Cardiac fibroblast (primary cell): ENCODE measurements around the gene NCOR2.
A peak's percentile ranks its signal among the peaks of the same experiment; 100 is the strongest.

Source experiments
- DNase-seq, 2 donors: peaks; one replicate each; pipeline versions ENCODE4 v3.0.0 to v3.0.0-alpha.2; 2010; ENCODE audit warnings: low read depth in 2 of 2
- H3K4me3 ChIP-seq, 2 donors: replicated peaks in 1 of 2; 1 replicate in 1 of 2; 2 replicates in 1 of 2; pipeline ENCODE4 v1.5.1; 2011; ENCODE audit warnings: low read depth in 2 of 2, low read length in 2 of 2, mild to moderate bottlenecking in 2 of 2, moderate library complexity in 1 of 2
- CTCF ChIP-seq: IDR thresholded peaks from one replicate; pipeline ENCODE4 v1.5.1; 2011; ENCODE audit warnings: low read depth, mild to moderate bottlenecking, low read length, inconsistent platforms

NCOR2 gene

GRCh38 chr12:124544311-124544970 lies 23.0 kb downstream of the NCOR2 start:
- no peak for DNase-seq
- no peak for TF ChIP-seq CTCF
- no peak overlapping the region for H3K4me3 ChIP-seq

GRCh38 chr12:124543590-124544310 lies 23.7 kb downstream of the NCOR2 start:
- no peak for DNase-seq
- TF ChIP-seq CTCF: no peak
- no peak overlapping the region for H3K4me3 ChIP-seq

- no peak for TF ChIP-seq CTCF
- no peak overlapping the region for H3K4me3 ChIP-seq
- DNase-seq: peak in 1 of 2 donors; percentile 53
Observed at GRCh38 chr12:124543052-124543589, 24.3 kb downstream of the NCOR2 start.

GRCh38 chr12:124542021-124542949 lies 25.1 kb downstream of the NCOR2 start:
- no peak overlapping the region for H3K4me3 ChIP-seq
- no peak for DNase-seq

GRCh38 chr12:124541322-124541721 lies 26.1 kb downstream of the NCOR2 start:
- TF ChIP-seq CTCF: no peak
- no peak for DNase-seq
- H3K4me3 ChIP-seq: no peak overlapping the region

More at GRCh38 chr12:124542021-124542949, 25.1 kb downstream of the NCOR2 start:
- TF ChIP-seq CTCF: no peak
